Testis (tissue), 3 donors: ENCODE data around the gene LAMA1. TPM values are rescaled to one million over a fixed set of nuclear protein-coding genes. Genes with fewer than 3 reads are reported as not detected.

ENCODE experiments used
- DNase-seq: peaks from one replicate; pipeline ENCODE4 v3.0.0-alpha.2; 2019
- H3K27ac ChIP-seq, 2 donors: fragments of 200-600 bp; sonication (generic); one replicate each; pipeline ENCODE4 v1.5.1; 2019
- H3K27me3 ChIP-seq: fragments of 200-600 bp; sonication (generic); one replicate; pipeline ENCODE4 v1.5.1; 2019
- H3K36me3 ChIP-seq: fragments of 200-600 bp; sonication (generic); one replicate; pipeline ENCODE4 v1.5.1; 2017; ENCODE audit warnings: low read depth; ENCODE audit errors: missing control alignments
- H3K4me1 ChIP-seq: fragments of 200-600 bp; sonication (generic); one replicate; pipeline ENCODE4 v1.5.1; 2019
- H3K4me3 ChIP-seq, 2 donors: fragments of 200-600 bp; sonication (generic); one replicate each; pipeline ENCODE4 v1.5.1; 2017 to 2019
- H3K9me3 ChIP-seq: fragments of 200-600 bp; sonication (generic); one replicate; pipeline ENCODE4 v1.5.1; 2017
- CTCF ChIP-seq, 3 experiments: fragments of 450-650 bp in 2 of 3; fragments of 200-600 bp in 1 of 3; sonication (generic) in 1 of 3; IDR thresholded peaks; one replicate each; pipeline ENCODE4 v1.5.1; 2016 to 2019; ENCODE audit warnings: antibody characterized with exemption in 3 of 3, mild to moderate bottlenecking in 2 of 3, moderate library complexity in 1 of 3
- POLR2A ChIP-seq: fragments of 450-650 bp; IDR thresholded peaks from one replicate; pipeline ENCODE4 v1.6.1; 2017; ENCODE audit warnings: antibody characterized with exemption, mild to moderate bottlenecking, moderate library complexity
- WGBS, 2 donors: methylation state at CpG; one replicate each; pipeline ENCODE4 v1.1.5; 2018; 5-methylcytosine and 5-hydroxymethylcytosine counted together
- intact Hi-C: fragments of 100-400 bp; cut with DNase I; formaldehyde crosslinking; loops from one replicate; pipeline ENCODE4 v1.15.1; 2023; ENCODE audit warnings: low total_unique reads
- polyA plus RNA-seq: library from polyadenylated mRNA; stranded (reverse); fragments of 350-450 nt; fragmentation: Illumina TruSeq; extraction: RNeasy Lipid Tissue Mini Kit (QIAGEN cat#74804); gene quantifications from one replicate; pipeline ENCODE4 v1.2.3, GENCODE V29; 2014; ENCODE audit warnings: low read depth, low replicate concordance; ENCODE audit not compliant: insufficient read depth
- small RNA-seq, 2 donors: library from RNA; depleted of rRNA; stranded (forward); fragments of <200 nt; gene quantifications; one replicate each; pipeline ENCODE3, GENCODE V24; 2016
- total RNA-seq, 2 donors: library from RNA; depleted of rRNA; stranded (reverse); fragments of >200 nt; gene quantifications; one replicate each; pipeline ENCODE4 v1.2.3, GENCODE V29; 2016

The LAMA1 gene
- total and polyA plus RNA-seq, 3 donors from 2014 or later, result 35.7 to 146 (median 141) TPM

DNA sequence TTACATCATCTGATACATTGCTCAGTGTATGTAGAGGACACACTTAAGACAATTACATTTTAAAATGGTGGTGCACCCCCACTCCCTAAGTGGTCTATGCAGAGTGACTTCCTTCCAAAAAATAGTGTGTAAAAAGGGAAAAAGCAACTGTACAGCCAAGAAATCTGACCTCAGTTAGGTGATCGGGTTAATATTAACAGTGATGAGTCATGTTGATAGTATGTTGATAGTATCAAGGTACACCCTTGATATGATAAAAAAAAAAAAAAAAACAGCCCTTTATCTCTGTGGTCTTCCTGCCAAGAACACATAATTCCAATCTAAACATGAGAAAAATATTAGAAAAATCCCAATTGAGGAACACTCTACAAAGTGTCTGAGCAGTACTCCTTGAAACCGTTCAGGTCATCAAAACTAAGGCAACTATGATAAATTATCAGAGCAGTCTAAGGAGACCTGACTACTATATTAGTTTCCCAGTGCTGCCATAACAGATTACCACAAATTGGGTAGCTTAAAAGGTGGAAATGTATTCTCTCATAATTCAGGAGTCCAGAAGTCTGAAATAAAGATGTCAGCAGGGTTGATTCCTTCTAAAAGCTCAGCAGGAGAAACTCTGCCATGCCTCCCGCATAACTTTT, 216.2 kb downstream of the LAMA1 start:
- no peaks in the 10 kb centered on the region for H3K4me1 ChIP-seq
- H3K4me3 ChIP-seq, result no peak overlapping the region
- no peak for DNase-seq
- TF ChIP-seq CTCF (IDR thresholded peaks at IDR 0.05) (no peak), POLR2A (no peak)
- H3K9me3 ChIP-seq, result no peaks in the 10 kb centered on the region
- no peaks in the 10 kb centered on the region for H3K36me3 ChIP-seq
- no peak overlapping the region for H3K27ac ChIP-seq
- intact Hi-C loops, result no loop called here
- no peaks in the 10 kb centered on the region for H3K27me3 ChIP-seq
- 80 to 83% methylated on average over 3 of the region's 3 CpGs for WGBS, 2 donors

GRCh38 chr18:6891788-6892187, 225.8 kb downstream of the LAMA1 start:
- 88 to 95% methylated on average over 3 of the region's 3 CpGs for WGBS, 2 donors
- H3K27me3 ChIP-seq, result no peaks in the 10 kb centered on the region
- no peaks in the 10 kb centered on the region for H3K4me1 ChIP-seq
- H3K27ac ChIP-seq, result no peak overlapping the region
- H3K4me3 ChIP-seq, result no peak overlapping the region
- H3K9me3 ChIP-seq, result no peaks in the 10 kb centered on the region
- no peak for DNase-seq
- no peaks in the 10 kb centered on the region for H3K36me3 ChIP-seq
- TF ChIP-seq CTCF (IDR thresholded peaks at IDR 0.05) (no peak), POLR2A (no peak)
- intact Hi-C loops, result no loop called here

Small RNA genes within 50 kb of the gene (small RNA-seq; reads per million reads assigned to genes)
- 0 reads per million in 2 donors for gene RNU6-916P

Other genes with a start within 250 kb of the LAMA1 start
- gene LRRC30, start 113.3 kb upstream of the LAMA1 start, total RNA-seq, result not detected
- not detected for gene LRRC30, start 113.3 kb upstream of the LAMA1 start, polyA plus RNA-seq